Measurements from ENCODE around the gene C17orf50. TPM values are rescaled to one million over a fixed set of nuclear protein-coding genes. Genes with fewer than 3 reads are reported as not detected.
A peak's percentile ranks its signal among the peaks of the same experiment; 100 is the strongest.

Gene C17orf50
- total RNA-seq, 1 donor from 2014 or later: not detected

DNA sequence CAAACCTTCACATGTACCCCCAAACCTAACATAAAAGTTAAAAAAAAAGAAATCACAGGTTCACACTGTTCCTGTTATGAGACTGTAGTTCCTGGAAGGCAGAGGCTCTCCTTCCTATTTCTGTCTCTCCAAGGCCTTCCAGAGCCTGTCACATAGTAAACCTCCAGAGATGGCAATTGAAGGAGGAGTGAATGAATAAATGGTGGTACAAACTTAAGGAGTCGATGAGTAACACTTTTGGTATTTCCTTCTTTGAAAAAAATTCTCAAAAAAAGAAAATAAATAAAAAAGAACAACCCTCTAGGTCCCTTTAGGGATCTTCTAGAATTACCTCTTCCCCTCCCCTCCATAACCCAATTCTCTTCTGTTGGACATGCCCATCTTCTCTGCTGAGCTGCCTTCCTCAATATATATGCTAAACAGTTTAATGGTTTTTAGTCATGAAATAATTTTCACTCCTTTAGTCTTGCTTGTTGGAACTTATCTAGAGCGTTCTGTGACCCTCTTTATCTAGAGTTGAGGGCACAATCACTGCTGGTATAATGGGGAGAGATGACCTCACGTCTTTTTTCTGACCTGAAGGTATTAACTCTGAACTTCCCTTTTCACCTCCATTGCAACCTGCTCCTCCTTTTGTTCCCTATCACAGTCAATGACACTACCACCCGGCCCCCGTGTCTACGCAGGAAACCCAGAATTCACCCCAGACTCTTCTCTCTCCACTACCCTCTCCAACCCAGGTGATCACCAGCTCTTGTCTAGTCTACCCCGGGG is 46.9 kb downstream of the C17orf50 start:
- no peak for DNase-seq (ENCODE audit: low read depth)
- TF ChIP-seq, protein P1, sequence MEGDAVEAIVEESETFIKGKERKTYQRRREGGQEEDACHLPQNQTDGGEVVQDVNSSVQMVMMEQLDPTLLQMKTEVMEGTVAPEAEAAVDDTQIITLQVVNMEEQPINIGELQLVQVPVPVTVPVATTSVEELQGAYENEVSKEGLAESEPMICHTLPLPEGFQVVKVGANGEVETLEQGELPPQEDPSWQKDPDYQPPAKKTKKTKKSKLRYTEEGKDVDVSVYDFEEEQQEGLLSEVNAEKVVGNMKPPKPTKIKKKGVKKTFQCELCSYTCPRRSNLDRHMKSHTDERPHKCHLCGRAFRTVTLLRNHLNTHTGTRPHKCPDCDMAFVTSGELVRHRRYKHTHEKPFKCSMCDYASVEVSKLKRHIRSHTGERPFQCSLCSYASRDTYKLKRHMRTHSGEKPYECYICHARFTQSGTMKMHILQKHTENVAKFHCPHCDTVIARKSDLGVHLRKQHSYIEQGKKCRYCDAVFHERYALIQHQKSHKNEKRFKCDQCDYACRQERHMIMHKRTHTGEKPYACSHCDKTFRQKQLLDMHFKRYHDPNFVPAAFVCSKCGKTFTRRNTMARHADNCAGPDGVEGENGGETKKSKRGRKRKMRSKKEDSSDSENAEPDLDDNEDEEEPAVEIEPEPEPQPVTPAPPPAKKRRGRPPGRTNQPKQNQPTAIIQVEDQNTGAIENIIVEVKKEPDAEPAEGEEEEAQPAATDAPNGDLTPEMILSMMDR (IDR thresholded peaks at IDR 0.05; ENCODE audit: insufficient read depth, low read length, poor library complexity, severe bottlenecking): no peak
- Histone ChIP-seq H3K36me3 (ENCODE audit: control insufficient read depth, insufficient read depth, low read length) (no peaks in the 10 kb centered on the region), H3K4me3 (ENCODE audit: low read depth, low read length) (no peak overlapping the region), H3K27me3 (ENCODE audit: control insufficient read depth, insufficient read depth, low read length) (no peaks in the 10 kb centered on the region)

GRCh38 chr17:35808240-35808961 is 47.7 kb downstream of the C17orf50 start:
- TF ChIP-seq, protein P1 (IDR thresholded peaks at IDR 0.05; ENCODE audit: insufficient read depth, low read length, poor library complexity, severe bottlenecking): no peak
- no peaks in the 10 kb centered on the region for H3K36me3 ChIP-seq (ENCODE audit: control insufficient read depth, insufficient read depth, low read length)
- DNase-seq (ENCODE audit: low read depth): no peak
- H3K27me3 ChIP-seq (ENCODE audit: control insufficient read depth, insufficient read depth, low read length): no peaks in the 10 kb centered on the region
- H3K4me3 ChIP-seq (ENCODE audit: low read depth, low read length): peak overlapping the region; percentile 64

- Histone ChIP-seq H3K27me3 (ENCODE audit: control insufficient read depth, insufficient read depth, low read length) (no peaks in the 10 kb centered on the region), H3K36me3 (ENCODE audit: control insufficient read depth, insufficient read depth, low read length) (no peaks in the 10 kb centered on the region), H3K4me3 (ENCODE audit: low read depth, low read length) (peak within 1 kb of the TSS; percentile 64)
- TF ChIP-seq, protein P1 (IDR thresholded peaks at IDR 0.05; ENCODE audit: insufficient read depth, low read length, poor library complexity, severe bottlenecking): peak; percentile 88
- DNase-seq (ENCODE audit: low read depth): peak; percentile 86
Observed at GRCh38 chr17:35808962-35809854, 48.5 kb downstream of the C17orf50 start, which contains the start of gene TAF15. Gene TAF15, plus strand, starts transcription at chr17:35809484. Its CDS starts 86 bp downstream, at chr17:35809570.

- H3K4me3 ChIP-seq (ENCODE audit: low read depth, low read length): peak overlapping the region; percentile 64
- H3K36me3 ChIP-seq (ENCODE audit: control insufficient read depth, insufficient read depth, low read length): no peaks in the 10 kb centered on the region
- TF ChIP-seq, protein P1 (IDR thresholded peaks at IDR 0.05; ENCODE audit: insufficient read depth, low read length, poor library complexity, severe bottlenecking): no peak
- DNase-seq (ENCODE audit: low read depth): no peak
- no peaks in the 10 kb centered on the region for H3K27me3 ChIP-seq (ENCODE audit: control insufficient read depth, insufficient read depth, low read length)
Observed at GRCh38 chr17:35809855-35810461, 49.3 kb downstream of the C17orf50 start.

- Histone ChIP-seq H3K36me3 (ENCODE audit: control insufficient read depth, insufficient read depth, low read length) (no peaks in the 10 kb centered on the region), H3K4me3 (ENCODE audit: low read depth, low read length) (no peak overlapping the region), H3K27me3 (ENCODE audit: control insufficient read depth, insufficient read depth, low read length) (no peaks in the 10 kb centered on the region)
- TF ChIP-seq, protein P1 (IDR thresholded peaks at IDR 0.05; ENCODE audit: insufficient read depth, low read length, poor library complexity, severe bottlenecking): no peak
- no peak for DNase-seq (ENCODE audit: low read depth)
Observed at GRCh38 chr17:35811759-35812158, 51.1 kb downstream of the C17orf50 start.

Measured in kidney epithelial cell (primary cell).